HG03571 (cell line): ENCODE data around the gene ACTR1B.
"Not testable (repeated sequence)": the region's sequence is repeated elsewhere in the genome, so short reads cannot be mapped to it uniquely, and the experiment has no call there.

ENCODE experiments used
- ATAC-seq: cut with Tn5 transposase; IDR thresholded peaks from one replicate; pipeline ENCODE4 v1.9.1; 2021; ENCODE audit not compliant: unreplicated experiment

ACTR1B gene

DNA sequence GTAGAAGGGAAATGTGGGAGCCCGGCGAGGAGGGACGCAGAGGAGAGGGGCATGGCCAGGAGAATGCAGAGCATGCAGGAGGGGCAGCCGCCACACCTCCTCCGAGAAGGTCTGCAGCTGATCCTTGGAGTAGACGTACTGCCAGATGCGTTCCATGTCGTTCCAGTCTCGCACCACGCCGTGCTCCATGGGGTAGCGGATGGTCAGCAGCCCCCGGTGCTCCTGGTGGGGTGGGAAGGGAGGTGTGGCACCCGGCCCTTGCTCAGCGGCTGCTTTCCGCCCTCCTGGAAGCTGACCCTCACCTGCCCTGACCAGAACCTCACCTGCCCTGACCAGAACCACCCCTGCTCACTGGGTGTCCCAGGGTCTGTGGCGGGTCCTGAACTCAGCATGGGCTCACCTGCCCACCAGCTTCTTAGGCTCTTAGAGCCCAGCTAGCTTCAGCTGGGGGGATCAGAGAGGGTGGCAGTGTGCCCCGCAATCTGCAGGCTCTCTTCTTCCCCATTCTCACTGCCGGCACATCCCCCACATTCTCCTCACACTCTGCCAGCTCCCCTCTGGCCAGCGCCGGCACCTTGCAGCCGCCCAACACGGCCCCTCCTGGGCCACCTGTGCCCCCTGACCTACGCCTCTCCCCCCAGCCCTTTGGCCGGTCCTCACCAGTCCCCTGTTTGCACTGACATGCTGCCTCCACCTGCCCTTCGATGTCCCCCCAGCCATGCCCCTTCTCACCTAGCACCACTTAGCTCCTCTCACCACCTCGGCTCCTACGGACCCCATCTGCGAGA is 4.4 kb downstream of the ACTR1B start:
- no peak for ATAC-seq

DNA sequence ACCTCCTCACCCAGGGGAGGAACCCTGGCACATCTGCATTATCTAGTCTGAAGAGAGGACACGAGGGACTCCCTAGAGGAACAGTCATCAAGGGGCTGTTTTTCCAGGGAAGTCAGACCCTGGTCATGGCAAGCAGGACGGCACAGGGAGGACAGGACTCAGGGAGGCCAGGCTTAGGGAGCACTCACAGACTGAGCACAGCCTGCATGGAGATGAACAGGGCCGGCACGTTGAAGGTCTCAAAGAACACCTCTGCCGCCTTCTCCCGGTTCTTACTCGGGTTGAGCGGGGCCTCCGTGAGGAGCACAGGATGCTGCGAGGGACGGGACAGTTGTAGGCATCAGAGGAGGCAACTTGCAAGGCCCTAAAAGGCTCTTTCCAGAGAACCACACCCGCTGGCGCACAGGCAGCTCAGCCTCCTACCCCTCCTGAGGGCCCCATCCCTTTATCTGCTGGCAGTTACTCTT is 5.1 kb downstream of the ACTR1B start:
- ATAC-seq = no peak

DNA sequence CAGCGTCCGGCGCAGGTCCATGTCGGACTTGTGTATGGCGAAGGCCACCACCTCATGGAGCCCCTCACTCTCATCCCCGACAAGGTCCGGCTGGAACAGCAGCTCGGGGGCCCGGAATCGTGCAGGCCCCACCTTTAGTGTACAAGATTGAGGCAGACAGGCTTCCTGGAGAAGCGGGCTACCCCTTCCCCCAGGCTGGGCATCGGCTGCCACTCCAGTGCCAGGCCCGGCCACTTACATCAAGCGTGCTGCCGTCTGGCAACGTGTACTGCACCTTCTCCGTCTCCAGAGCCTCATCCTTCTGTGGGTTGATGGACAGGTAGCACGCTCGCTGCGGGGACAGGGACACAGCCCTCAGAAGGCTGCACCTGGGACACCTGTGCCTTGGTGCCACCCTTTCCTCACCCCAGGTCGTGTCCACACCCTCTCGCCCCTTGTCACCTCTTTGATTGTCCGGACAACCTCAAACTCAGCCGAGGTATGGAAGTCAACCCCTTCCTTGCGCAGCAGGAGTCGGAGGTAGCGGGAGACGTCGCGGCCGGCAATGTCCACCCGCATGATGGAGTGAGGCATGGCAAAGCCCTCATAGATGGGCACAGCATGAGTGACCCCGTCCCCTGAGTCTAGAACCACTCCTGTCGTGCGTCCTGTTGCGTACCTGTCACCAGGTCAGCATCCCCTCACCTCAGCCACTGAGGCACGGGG is 5.7 kb downstream of the ACTR1B start:
- ATAC-seq = no peak

DNA sequence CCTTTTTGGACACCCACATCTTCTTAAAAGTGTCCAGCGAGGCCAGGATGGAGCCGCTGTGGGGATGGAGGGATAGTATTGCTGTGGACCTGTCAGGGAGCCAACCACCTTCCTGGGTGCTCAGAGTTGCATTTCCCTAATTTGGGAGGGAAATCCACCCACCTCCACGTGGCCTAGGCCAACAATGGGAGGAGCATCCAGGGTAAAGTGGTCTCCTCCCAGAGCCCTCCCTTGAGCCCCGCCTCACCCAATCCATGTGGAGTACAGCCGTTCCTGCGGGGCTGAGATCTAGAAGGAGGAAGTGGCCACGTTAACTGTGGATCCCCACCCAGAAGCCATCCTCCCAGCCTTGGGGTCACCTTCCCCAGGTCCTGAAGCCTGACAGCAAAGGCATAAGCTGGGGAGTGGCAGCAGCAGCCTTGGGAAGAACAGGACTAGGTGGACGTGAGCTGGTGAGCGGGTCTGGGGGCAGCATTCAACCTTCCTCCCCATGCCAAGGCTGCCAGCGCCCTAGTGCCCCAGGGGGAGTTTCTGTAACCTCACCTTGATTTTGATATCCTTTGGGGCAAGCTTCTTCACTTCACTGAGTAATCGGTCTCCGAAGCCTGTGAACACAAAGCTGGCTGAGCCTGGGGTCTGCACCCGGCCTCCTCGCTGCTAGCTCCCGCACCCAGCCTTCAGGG is 6.8 kb downstream of the ACTR1B start:
- ATAC-seq = no peak

DNA sequence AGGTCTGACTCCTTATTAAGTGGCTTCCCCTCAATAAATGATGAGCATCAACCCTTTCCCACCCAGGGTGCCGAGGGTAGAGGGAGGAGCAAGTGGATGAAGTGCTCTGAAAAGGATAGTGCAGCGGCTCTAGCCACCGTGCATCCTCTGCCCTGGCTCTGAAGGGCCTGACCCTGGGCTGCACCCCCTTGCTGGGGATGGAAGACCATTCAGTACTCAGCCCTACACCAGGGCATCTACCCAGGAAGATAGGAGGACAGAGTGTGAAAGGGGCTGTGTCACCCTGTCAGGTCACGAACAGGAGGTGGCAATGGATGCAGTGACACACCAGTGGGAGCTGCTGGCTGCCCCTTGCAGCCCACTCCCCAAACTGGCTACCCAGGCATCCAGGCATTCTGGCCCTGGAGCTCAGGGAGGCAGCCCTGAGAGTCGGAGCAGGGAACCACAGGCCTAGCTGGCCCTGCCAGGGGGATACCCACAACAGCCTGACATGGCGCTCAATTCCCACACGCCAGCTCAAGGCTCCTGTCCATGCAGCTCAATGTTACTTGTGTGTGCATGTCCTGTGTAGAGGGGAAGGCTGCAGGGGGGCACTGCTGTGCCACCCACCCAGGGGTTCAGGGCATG is 7.6 kb downstream of the ACTR1B start:
- no peak for ATAC-seq

DNA sequence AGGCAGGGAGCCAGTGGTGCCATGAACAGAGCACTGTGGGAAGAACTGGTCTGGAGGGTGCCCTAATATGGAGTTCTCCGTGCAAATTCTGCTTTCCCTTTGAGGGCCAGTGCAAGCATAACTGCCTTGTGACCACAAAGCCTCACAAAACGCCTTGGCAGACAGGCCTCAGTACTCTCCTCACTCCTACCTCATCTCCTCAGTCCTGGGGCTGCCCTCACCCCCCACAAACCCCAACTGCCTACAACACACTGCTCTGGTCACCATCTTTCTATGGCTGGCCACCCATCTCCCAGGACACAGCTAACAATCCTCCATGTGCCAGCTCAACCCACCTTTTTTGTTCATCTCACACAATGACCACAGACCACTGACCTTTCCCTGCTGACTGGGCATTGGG is 9.1 kb downstream of the ACTR1B start:
- ATAC-seq = no peak

DNA sequence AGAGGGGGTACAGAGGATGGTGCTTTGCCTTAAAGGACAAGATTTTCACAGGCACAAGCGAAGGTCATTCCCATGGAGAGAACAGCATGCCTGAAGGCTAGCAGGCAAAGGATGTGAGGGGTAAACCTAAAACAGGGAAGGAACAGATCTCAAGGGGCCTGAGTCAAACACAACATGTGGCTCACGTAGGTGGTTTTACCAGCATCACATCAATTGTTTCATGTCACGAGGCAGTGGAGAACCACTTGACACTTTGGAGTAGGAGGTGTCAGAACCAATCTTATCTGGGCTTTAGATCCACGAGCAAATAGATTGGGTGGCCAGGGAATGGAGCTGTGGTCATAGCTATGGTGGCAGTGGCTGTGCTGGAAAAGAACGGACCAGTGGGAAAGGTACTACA is 9.5 kb downstream of the ACTR1B start:
- ATAC-seq = no peak

DNA sequence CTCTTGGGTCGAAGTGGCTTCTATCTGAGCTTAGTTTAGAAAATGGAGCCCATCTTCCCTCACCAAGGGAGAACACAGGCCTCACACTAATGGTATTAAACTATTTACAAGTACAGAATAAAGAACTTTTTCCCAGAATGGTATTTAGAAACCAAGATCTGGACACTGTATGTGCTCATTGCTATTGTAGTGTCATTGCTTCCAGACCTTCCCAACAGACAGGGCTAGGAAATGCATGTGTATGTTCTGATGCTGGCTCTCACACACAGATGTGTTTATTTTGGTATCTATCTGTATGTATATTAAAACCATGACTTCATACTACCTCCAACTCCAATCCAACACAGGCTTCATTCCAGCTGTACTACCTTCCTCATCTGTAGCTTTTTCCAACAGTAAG is 10.0 kb downstream of the ACTR1B start:
- no peak for ATAC-seq

DNA sequence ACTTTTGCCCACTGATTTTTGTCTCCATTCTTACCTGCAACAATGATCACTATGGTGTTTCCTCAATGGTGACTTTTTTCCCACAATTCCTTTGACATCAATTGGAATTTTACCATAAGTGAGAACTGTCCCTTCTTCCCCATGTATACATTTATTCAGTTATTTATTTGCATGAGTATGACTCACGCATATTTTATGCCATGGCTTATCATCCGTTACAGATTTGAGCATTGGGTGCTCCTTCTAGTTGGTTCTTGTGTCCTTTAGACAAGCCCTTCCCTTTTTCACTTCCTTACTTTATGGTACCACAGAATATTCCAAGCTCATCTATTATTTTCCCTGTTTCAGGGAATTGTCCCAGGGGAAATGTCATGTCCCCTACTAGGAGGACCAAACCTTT is 10.4 kb downstream of the ACTR1B start:
- no peak for ATAC-seq

DNA sequence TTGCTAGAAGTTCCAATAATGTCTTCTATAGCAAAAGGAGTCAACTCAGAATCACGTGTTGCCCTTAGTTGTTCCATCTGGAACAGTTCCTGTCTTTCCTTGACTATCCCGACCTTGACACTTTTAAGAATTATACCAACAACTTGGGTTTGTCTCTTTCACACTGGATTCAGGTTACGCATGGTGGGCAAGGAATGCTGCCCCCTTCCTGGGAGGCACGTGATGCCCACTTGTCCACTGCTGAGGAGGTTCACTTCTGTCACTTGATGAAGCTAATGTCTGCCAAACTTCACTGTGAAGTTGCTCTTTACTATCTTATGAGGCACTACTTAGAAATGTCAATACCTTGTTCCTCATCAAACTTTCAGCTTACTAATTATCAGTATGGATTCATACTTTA is 12.7 kb downstream of the ACTR1B start:
- ATAC-seq = no peak

DNA sequence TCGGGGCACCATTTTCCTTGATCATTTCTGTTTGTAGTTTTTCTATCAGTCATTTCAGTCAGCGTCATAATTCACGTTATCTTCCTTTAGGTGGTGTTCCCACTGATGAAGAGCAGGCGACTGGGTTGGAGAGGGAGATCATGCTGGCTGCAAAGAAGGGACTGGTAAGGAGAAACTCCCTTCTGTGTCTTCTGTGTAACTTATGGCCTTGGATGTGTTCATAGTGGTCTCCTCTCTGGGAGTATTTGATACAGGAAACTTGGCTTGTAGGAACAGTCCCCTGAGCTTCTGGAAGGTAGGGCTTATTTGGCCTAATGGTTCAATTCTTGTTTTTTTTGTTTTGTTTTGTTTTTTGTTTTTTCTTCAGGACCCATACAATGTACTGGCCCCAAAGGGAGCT is 16.9 kb downstream of the ACTR1B start:
- no peak for ATAC-seq

DNA sequence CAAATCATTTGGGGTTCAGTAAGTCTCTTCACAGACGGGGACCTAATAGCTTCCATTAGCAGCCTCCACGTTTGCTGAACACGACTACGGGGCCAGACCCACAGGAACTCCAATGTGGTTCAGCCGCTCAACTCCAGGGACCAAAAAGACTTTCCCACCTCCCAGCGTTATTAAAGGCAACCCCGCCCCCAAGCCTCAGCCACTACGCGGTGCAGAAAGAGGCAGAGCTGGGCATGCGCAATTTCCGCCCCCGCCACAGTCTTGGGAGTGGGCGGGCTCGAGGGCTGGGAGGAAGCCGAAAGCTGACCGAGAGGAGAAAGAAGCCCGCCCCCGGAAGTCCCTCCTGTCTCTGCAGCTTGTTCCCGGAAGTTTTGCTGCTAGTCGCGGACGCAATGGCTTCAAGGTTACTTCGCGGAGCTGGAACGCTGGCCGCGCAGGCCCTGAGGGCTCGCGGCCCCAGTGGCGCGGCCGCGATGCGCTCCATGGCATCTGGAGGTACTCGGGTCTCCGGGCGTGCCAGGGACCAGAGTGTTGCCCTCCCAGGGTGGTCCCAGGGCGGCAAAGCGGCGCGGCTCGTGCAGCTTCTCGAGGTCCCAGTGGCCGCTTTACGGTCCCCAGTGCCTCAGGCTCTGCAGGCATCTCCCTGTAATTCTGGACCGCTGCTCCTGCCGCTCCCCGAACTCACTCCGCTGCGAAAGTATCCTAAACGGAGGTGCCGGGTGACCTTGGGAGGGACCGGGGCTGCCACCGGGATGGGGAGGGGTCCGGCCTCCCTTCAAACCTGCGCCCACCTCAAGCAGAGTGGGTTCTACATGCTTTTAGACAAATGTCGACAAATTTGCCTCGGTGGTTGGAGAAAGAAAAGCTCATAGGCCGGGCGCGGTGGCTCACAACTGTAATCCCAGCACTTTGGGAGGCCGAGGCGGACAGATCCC is 17.9 kb downstream of the ACTR1B start, which contains the start of gene COX5B:
Gene COX5B, plus strand, starts transcription at position 368 of the 935 bp plus-strand sequence. Its CDS starts 25 bp downstream, at position 393.
- ATAC-seq = peak; percentile 91

DNA sequence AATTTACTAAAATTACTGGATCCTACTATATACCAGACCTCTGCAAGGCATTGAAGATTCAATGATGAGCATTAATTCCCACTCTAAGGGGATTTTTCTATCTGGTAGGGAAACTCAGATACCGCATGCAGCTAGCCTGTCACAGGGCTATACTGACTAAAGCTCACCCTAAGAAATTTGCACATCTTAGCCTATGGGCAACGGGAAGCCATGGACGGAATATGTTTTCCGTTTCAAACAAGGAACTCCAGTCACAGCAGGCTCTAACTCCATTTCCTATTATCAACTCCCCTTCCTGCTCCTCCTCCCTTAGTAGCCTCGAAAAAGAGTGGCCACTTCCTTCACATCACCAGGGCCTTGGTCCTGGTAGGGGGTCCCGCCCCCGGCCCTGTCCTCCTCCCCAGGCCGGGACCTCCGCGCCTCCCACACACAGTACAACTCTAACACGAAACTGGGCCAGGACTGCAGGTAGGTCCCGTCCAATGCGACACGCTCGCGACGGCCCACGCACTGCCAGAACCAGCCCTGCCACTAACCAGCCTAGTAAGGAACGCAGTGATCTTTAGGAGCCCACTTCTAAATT is 18.6 kb downstream of the ACTR1B start:
- peak; percentile 21 for ATAC-seq

DNA sequence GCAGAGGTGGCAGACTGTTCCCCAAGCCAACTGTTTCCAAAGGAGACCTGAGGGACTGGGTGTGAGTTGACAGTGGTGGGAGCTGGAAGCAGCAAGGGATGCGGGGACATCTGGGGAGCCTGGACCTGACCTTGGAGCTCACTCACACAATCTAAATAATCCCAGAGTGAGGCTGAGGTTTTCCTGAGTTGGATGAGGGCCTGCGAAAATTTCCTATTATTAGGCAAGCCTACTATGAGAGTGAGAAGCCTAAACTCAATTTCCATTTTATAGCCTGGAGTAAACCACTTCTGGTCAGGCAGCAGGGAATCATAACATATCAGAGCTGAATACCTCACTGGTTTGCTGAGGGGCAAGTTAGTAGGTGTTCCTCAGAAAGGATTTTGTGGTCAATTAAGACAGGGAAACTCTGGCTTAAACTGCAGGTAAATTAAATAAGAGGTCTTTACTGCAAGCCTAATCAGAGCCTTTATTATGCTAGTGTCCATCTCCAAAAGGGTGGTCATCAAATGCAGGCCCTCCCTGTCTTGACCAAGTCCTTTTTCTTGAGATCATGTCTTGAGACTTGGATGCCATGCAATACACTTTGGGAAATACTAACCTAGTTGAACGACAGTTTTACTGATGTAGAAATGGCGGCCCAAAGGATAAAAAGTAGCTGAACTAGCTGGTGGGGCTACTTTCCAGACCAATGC is 19.7 kb downstream of the ACTR1B start:
- ATAC-seq = no peak

DNA sequence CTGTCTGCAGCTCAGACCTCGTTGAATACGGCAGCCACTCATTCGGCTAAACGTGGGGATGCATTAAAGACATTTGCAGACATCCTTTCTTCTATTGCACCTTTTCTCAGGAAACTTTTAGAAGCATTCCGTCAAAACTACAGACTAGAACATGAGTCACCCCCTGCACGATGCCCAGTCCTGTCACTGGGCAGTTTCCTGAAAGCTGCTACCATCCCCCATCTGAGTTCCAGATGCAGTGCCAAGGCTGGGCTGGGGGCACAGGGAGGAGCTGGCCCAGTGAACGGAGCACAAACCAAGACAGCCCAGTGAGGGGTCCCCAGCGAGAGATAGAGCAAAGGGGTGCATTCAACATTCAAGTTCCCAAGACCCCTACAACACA is 37.8 kb downstream of the ACTR1B start:
- not testable (repeated sequence) for ATAC-seq

DNA sequence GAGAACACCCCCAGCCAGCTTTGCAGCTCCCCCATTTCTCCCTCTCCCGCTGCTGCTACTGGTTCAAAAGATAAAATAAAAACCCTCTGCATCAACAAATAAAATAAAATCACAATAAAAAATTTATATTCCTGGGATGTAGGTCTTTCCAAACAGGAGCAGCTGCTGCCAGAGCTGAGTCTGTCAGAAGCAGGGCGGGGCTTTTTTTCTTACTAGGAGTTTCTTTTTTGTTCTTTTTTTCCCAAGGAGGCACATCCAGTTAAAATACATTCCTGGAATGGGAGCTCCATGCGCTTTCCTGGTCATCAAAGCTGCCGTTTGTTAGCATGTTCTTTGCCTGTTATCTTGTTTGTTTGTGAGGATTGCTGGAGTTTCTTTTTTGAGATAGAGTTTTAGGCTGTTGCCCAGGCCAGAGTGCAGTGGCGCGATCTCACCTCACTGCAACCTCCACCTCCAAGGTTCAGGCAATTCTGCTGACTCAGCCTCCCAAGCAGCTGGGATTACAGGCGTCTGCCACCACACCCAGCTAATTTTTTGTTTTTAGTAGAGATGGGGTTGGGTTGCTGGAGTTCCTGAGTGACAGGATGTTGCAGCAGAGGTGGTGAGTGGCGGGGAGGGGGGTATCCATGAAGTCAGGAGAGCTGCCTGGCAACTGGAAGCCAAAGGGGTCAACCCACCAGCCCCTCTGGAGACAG is 38.3 kb downstream of the ACTR1B start:
- not testable (repeated sequence) for ATAC-seq

DNA sequence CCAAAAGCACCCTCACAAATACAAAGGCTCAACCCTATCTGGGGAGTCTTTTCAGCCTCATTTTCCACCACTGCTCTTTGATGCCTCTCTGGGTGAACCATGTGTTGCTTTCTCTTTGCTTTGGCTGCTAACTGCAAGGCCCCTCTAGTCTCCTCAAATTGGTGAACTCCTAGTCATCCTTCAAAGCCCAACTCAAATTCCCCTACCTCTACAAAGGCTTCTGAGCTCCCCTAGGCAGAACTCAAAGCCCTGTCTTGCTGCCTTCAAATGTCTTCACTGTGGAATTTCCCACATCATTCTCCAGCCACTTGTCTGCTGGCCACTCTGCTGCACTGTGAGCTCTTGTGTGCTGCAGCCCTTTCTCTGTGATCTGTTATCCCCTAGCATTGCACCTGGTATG is 40.9 kb downstream of the ACTR1B start:
- ATAC-seq = not testable (repeated sequence)

DNA sequence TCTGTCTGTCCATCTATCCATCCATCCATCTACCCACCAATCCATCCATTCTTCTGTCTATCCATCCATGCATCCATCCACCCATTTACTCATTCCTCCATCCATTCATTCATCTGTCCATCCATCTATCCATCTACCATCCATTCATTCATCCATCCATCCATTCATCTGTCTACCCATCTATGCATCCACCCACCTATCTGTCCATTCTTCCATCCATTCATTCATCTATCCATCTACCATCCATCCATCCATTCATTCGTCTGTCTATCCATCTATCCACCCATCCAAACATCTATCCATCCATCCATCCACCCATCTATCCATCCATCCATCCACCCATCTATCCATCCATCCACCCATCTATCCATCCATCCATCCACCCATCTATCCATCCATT is 43.4 kb downstream of the ACTR1B start:
- not testable (repeated sequence) for ATAC-seq
